Gastroesophageal sphincter (tissue), 4 donors: ENCODE results near the gene PPP2R1A. TPM values are rescaled to one million over a fixed set of nuclear protein-coding genes. Genes with fewer than 3 reads are reported as not detected.
A peak's percentile ranks its signal among the peaks of the same experiment; 100 is the strongest.

Source experiments
- ATAC-seq: fragments of 150-250 bp; one replicate; pipeline ENCODE4 v1.9.1; 2016; ENCODE audit warnings: mild to moderate bottlenecking, moderate library complexity
- H3K27ac ChIP-seq, 4 donors: fragments of 200-600 bp; sonication (generic) in 3 of 4; 1 replicate in 3 of 4; 2 replicates in 1 of 4; pipeline ENCODE4 v1.5.1; 2016 to 2019
- H3K27me3 ChIP-seq: fragments of 200-600 bp; sonication (generic); one replicate; pipeline ENCODE4 v1.5.1; 2019
- H3K36me3 ChIP-seq, 2 donors: fragments of 200-600 bp; sonication (generic); one replicate each; pipeline ENCODE4 v1.5.1; 2019; ENCODE audit warnings: control low read depth in 1 of 2
- H3K4me1 ChIP-seq, 3 donors: fragments of 200-600 bp; sonication (generic); 1 replicate in 2 of 3; 2 replicates in 1 of 3; pipeline ENCODE4 v1.5.1; 2016 to 2019; ENCODE audit warnings: control low read depth in 2 of 3
- H3K4me3 ChIP-seq, 2 donors: fragments of 200-600 bp; sonication (generic); one replicate each; pipeline ENCODE4 v1.5.1; 2019; ENCODE audit warnings: mild to moderate bottlenecking in 1 of 2, moderate library complexity in 1 of 2
- H3K9me3 ChIP-seq, 3 donors: fragments of 200-600 bp; sonication (generic); one replicate each; pipeline ENCODE4 v1.5.1; 2017 to 2019; ENCODE audit warnings: control low read depth in 2 of 3
- EP300 ChIP-seq: sonication (generic); formaldehyde crosslinking; IDR thresholded peaks from one replicate; pipeline ENCODE4 v1.6.1; 2017; ENCODE audit warnings: antibody characterized with exemption, mild to moderate bottlenecking
- POLR2A ChIP-seq, 2 donors: fragments of 450-650 bp; IDR thresholded peaks; one replicate each; pipeline ENCODE4 v1.6.1; 2017; ENCODE audit warnings: antibody characterized with exemption in 2 of 2, mild to moderate bottlenecking in 2 of 2, moderate library complexity in 1 of 2
- POLR2AphosphoS5 ChIP-seq: sonication (generic); formaldehyde crosslinking; IDR thresholded peaks from one replicate; pipeline ENCODE4 v1.6.1; 2017; ENCODE audit warnings: antibody characterized with exemption
- WGBS, 2 donors: methylation state at CpG; one replicate each; pipeline ENCODE4 v1.1.5; 2018; ENCODE audit warnings: low coverage in 1 of 2; 5-methylcytosine and 5-hydroxymethylcytosine counted together
- total RNA-seq, 4 donors: library from RNA; depleted of rRNA; stranded (reverse); fragments of >200 nt; gene quantifications; one replicate each; pipeline ENCODE4 v1.1.0, GENCODE V29; 2016
- TF ChIP-seq, protein P1 (sequence below), 4 experiments: fragments of 200-600 bp in 2 of 4; fragments of 450-650 bp in 2 of 4; sonication (generic) in 1 of 4; IDR thresholded peaks; one replicate each; pipeline ENCODE4 v1.5.1; 2017 to 2019; ENCODE audit warnings: antibody characterized with exemption in 4 of 4, mild to moderate bottlenecking in 2 of 4, moderate library complexity in 2 of 4

PPP2R1A gene
- total RNA-seq, 4 donors from 2014 or later: 177 to 286 (median 190) TPM

DNA sequence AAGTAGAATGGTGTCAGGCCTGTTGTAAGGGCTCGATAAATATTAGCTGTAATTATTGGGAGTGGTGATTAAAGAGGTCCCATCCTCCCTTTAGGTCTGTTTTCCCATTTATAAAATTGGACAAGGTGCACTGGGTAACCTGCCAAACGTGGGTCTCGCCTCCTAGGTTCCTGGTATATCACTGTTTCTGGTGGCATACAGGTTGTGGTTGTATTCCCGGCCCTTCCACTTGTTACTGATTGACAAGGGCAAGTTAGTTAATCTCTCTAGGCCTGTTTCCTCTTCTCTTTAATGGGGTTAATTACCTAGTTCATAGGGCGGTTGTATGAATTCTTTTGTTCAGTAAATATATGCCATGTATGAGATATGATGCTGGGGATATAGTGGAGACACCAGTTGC lies 1.5 kb downstream of the PPP2R1A start:
- no peak for TF ChIP-seq EP300
- TF ChIP-seq POLR2A (IDR thresholded peaks at IDR 0.05): no peak
- TF ChIP-seq POLR2AphosphoS5: no peak
- TF ChIP-seq, protein P1, sequence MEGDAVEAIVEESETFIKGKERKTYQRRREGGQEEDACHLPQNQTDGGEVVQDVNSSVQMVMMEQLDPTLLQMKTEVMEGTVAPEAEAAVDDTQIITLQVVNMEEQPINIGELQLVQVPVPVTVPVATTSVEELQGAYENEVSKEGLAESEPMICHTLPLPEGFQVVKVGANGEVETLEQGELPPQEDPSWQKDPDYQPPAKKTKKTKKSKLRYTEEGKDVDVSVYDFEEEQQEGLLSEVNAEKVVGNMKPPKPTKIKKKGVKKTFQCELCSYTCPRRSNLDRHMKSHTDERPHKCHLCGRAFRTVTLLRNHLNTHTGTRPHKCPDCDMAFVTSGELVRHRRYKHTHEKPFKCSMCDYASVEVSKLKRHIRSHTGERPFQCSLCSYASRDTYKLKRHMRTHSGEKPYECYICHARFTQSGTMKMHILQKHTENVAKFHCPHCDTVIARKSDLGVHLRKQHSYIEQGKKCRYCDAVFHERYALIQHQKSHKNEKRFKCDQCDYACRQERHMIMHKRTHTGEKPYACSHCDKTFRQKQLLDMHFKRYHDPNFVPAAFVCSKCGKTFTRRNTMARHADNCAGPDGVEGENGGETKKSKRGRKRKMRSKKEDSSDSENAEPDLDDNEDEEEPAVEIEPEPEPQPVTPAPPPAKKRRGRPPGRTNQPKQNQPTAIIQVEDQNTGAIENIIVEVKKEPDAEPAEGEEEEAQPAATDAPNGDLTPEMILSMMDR (IDR thresholded peaks at IDR 0.05): no peak
- no peak for ATAC-seq
- Histone ChIP-seq H3K27ac (peak overlapping the region; percentile 71 to 100 (median 92)), H3K4me3 (peak overlapping the region; percentile 63 to 95), H3K27me3 (no peaks in the 10 kb centered on the region), H3K4me1 (peaks cover 0 to 74% (median 41%) of the 10 kb centered on the region in 3 donors), H3K36me3 (peaks cover 0 to 25% of the 10 kb centered on the region in 2 donors), H3K9me3 (no peaks in the 10 kb centered on the region)
- 49 to 53% methylated on average over 4 to 5 of the region's 5 CpGs for WGBS, 2 donors

DNA sequence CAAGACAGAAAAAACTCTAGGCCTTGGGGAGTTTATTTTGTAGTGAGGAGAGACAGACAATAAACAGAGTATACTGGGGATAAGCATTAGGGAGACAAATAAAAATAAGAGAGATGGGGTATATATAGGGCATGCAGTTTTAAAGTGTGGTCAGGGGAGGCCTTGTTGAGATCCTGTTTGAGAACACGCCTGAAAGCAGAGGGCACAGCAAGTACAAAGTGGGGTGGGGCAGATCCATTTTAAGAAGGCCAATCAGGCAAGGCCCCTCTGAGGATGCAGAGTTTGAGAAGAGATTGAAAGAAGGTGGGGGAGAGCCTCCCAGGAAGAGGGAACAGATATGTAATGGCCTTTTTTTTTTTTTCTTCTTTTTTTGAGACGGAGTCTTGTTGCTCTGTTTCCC lies 2.1 kb downstream of the PPP2R1A start:
- peaks cover 0 to 31% of the 10 kb centered on the region in 2 donors for H3K36me3 ChIP-seq
- no peaks in the 10 kb centered on the region for H3K27me3 ChIP-seq
- peaks cover 0 to 79% (median 42%) of the 10 kb centered on the region in 3 donors for H3K4me1 ChIP-seq
- H3K4me3 ChIP-seq: peak overlapping the region in 1 of 2 donors; percentile 95
- no peak for ATAC-seq
- 6 to 30% methylated on average over 2 of the region's 2 CpGs for WGBS, 2 donors
- TF ChIP-seq POLR2AphosphoS5 (no peak), EP300 (no peak), POLR2A (IDR thresholded peaks at IDR 0.05) (no peak)
- TF ChIP-seq, protein P1 (IDR thresholded peaks at IDR 0.05): no peak
- no peaks in the 10 kb centered on the region for H3K9me3 ChIP-seq
- H3K27ac ChIP-seq: peak overlapping the region in 3 of 4 donors; percentile 89 to 100 (median 96)

DNA sequence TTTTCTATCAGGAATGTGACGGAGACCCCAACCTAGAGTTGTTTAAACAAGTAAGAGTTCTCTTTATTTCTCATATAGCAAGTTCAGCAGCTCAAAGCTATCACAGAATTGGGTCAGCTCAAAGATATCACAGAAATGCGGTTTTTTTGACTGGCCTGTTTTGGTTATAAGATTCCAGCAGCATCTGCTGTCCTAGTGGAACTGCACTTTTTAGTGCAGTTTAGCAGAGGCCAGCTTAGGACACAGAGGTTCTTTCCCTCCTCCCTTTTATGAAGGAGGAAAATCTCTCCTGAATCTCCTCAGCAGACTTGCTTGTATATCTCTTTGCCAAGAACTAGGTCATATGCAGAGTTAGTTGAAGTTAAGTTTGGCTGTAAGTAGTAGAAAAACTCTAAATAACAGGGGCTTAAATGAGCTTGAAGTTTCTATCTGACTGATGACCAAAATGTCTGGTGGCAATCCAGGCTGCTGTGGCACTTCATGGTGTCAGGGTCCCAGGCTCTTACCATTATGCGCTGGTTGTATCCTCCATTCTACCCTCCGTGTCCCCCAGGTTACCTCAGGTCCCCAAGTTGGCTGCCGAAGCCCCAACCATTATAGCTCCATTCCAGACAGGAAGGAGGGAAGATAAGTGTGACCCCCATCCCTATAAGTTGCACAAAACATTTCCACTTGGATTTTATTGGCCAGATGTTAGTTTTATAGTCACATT lies 6.6 kb downstream of the PPP2R1A start:
- Histone ChIP-seq H3K27me3 (no peaks in the 10 kb centered on the region), H3K4me1 (peaks cover 5 to 100% (median 48%) of the 10 kb centered on the region in 3 donors), H3K9me3 (no peaks in the 10 kb centered on the region), H3K36me3 (peaks cover 0 to 55% of the 10 kb centered on the region in 2 donors), H3K4me3 (no peak overlapping the region), H3K27ac (peak overlapping the region in 1 of 4 donors; percentile 3)
- 74 to 93% methylated on average over 3 to 4 of the region's 5 CpGs for WGBS, 2 donors
- ATAC-seq: no peak
- TF ChIP-seq, protein P1 (IDR thresholded peaks at IDR 0.05): no peak
- TF ChIP-seq POLR2AphosphoS5: no peak
- TF ChIP-seq EP300: no peak
- TF ChIP-seq POLR2A (IDR thresholded peaks at IDR 0.05): no peak

- Histone ChIP-seq H3K4me3 (no peak overlapping the region), H3K4me1 (peaks cover 5 to 100% (median 32%) of the 10 kb centered on the region in 3 donors), H3K27ac (peak overlapping the region in 1 of 4 donors; percentile 22), H3K27me3 (no peaks in the 10 kb centered on the region), H3K9me3 (no peaks in the 10 kb centered on the region), H3K36me3 (peaks cover 0 to 65% of the 10 kb centered on the region in 2 donors)
- no peak for ATAC-seq
- 65 to 86% methylated on average over 3 of the region's 3 CpGs for WGBS, 2 donors
- TF ChIP-seq EP300: no peak
- TF ChIP-seq, protein P1 (IDR thresholded peaks at IDR 0.05): no peak
- no peak for TF ChIP-seq POLR2A (IDR thresholded peaks at IDR 0.05)
- TF ChIP-seq POLR2AphosphoS5: no peak
These were observed 8.1 kb downstream of the PPP2R1A start for GRCh38 chr19:52197964-52198363.

DNA sequence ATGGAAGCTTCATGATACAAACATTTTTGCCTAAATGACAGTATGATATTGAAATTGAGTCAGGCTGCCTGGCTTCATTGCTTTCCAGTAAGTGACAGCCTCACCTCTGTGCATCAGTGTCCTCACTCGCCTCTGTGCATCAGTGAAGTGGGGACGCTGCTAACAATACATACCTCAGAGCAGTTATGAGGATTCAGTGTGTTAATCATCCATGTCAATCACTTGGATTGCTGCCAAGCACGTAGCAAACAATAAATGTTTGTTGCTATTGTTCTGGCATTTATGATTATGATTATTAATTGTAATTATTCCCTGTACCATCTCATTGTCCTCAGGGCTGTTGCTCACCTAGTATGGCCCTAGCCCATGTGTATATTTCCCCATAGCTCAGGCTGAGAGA lies 8.8 kb downstream of the PPP2R1A start:
- no peaks in the 10 kb centered on the region for H3K9me3 ChIP-seq
- H3K27ac ChIP-seq: peak overlapping the region in 2 of 4 donors; percentile 27 to 74
- TF ChIP-seq, protein P1 (IDR thresholded peaks at IDR 0.05): no peak
- TF ChIP-seq POLR2A (IDR thresholded peaks at IDR 0.05) (no peak), EP300 (no peak), POLR2AphosphoS5 (no peak)
- peaks cover 5 to 98% (median 31%) of the 10 kb centered on the region in 3 donors for H3K4me1 ChIP-seq
- ATAC-seq: no peak
- WGBS, 2 donors: 46 to 52% methylated on average over 3 of the region's 3 CpGs
- H3K27me3 ChIP-seq: no peaks in the 10 kb centered on the region
- H3K36me3 ChIP-seq: peaks cover 0 to 65% of the 10 kb centered on the region in 2 donors
- no peak overlapping the region for H3K4me3 ChIP-seq
